GM10266 (cell line): ENCODE measurements around the gene GZMH.
"Not testable (repeated sequence)": the region's sequence is repeated elsewhere in the genome, so short reads cannot be mapped to it uniquely, and the experiment has no call there.

Experiments used
- DNase-seq: peaks from one replicate; pipeline ENCODE4 v3.0.0; 2012; ENCODE audit errors: extremely low spot score
- CTCF ChIP-seq: IDR thresholded peaks from 2 replicates; pipeline ENCODE4 v1.5.1; 2012; ENCODE audit warnings: mild to moderate bottlenecking, low read depth; ENCODE audit not compliant: control insufficient read depth, insufficient read depth; ENCODE audit errors: missing control alignments

GZMH gene

GRCh38 chr14:24609655-24610344 is at the start of gene GZMH:
GZMH (minus strand) TSS chr14:24609685; CDS start chr14:24609613, 72 bp downstream.
- TF ChIP-seq CTCF, result no peak
- DNase-seq, result no peak

GRCh38 chr14:24648361-24648760 is 38.9 kb upstream of the GZMH start:
- not testable (repeated sequence) for DNase-seq

GRCh38 chr14:24639905-24640304 is 30.4 kb upstream of the GZMH start:
- no peak for DNase-seq
- TF ChIP-seq CTCF, result no peak

- no peak for TF ChIP-seq CTCF
- DNase-seq, result no peak
Measured at GRCh38 chr14:24639270-24639669, 29.8 kb upstream of the GZMH start.

- no peak for DNase-seq
- TF ChIP-seq CTCF, result no peak
Measured at GRCh38 chr14:24634158-24634557, 24.7 kb upstream of the GZMH start, which contains the start of gene GZMB. GZMB (minus strand) TSS chr14:24634190; CDS start chr14:24634160, 30 bp downstream.

- no peak for DNase-seq
- TF ChIP-seq CTCF, result no peak
Measured at GRCh38 chr14:24633353-24633752, 23.9 kb upstream of the GZMH start.

GRCh38 chr14:24632761-24633160 is 23.3 kb upstream of the GZMH start:
- no peak for TF ChIP-seq CTCF
- no peak for DNase-seq

- DNase-seq, result no peak
- TF ChIP-seq CTCF, result no peak
Measured at GRCh38 chr14:24632336-24632735, 22.9 kb upstream of the GZMH start.
